ENCODE measurements around the gene FGF14.

- no peak for TF ChIP-seq CTCF (IDR thresholded peaks at IDR 0.05)
- no peak for TF ChIP-seq POLR2A (IDR thresholded peaks at IDR 0.05)
Measured at GRCh38 chr13:102042746-102043145, 359.1 kb downstream of the FGF14 start.
